ENCODE measurements around the gene FBXO42. TPM values are rescaled to one million over a fixed set of nuclear protein-coding genes. Genes with fewer than 3 reads are reported as not detected.

FBXO42 gene
- total and polyA plus RNA-seq, 9 of the 15 experiments (the other 6 are each of a cell fraction or from before 2014, with no cell fraction given), result 7.2 to 24.8 (median 17.4) TPM

- TF ChIP-seq RREB1 (CRISPR knock-in tag; IDR thresholded peaks at IDR 0.05) (no peak), ZBTB33 (CRISPR knock-in tag; IDR thresholded peaks at IDR 0.05) (no peak)
These were observed 118.8 kb downstream of the FBXO42 start (continued) for GRCh38 chr1:16233431-16233830.

Measured in K562 (cell line).